ENCODE data around the gene TM7SF2.

DNA sequence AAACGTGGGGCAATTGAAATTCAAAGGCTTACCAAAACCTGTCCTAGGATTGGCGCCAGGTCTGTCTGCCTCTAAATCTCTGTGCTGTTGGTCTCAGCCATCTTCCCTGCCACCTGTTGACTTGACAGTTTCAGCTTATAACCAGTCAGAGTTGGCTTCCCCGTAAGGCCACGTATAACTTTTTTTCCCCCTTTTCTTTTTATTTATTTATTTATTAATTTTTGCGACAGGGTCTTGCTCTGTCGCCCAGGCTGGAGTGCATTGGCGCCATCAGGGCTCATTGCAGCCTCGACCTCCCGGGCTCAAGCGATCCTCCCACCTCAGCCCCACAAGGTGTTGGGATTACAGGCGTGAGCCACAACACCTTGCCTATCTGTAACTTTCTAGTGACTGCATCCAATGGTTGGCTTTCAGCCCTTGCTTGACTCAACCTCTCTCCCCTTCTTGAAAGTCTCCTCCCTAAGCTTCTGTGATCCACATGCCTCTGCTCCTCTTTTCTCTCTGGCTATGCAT lies 24.0 kb downstream of the TM7SF2 start:
- TF ChIP-seq, protein P1, sequence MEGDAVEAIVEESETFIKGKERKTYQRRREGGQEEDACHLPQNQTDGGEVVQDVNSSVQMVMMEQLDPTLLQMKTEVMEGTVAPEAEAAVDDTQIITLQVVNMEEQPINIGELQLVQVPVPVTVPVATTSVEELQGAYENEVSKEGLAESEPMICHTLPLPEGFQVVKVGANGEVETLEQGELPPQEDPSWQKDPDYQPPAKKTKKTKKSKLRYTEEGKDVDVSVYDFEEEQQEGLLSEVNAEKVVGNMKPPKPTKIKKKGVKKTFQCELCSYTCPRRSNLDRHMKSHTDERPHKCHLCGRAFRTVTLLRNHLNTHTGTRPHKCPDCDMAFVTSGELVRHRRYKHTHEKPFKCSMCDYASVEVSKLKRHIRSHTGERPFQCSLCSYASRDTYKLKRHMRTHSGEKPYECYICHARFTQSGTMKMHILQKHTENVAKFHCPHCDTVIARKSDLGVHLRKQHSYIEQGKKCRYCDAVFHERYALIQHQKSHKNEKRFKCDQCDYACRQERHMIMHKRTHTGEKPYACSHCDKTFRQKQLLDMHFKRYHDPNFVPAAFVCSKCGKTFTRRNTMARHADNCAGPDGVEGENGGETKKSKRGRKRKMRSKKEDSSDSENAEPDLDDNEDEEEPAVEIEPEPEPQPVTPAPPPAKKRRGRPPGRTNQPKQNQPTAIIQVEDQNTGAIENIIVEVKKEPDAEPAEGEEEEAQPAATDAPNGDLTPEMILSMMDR (IDR thresholded peaks at IDR 0.05 in 4 of 5, conservative IDR thresholded peaks at IDR 0.05 in 1 of 5), result no peak
- TF ChIP-seq POLR2A (IDR thresholded peaks at IDR 0.05), result no peak

Data from gastrocnemius medialis (tissue), 4 donors.